HCT116 (cell line): ENCODE data around the gene TMEM235. TPM values are rescaled to one million over a fixed set of nuclear protein-coding genes. Genes with fewer than 3 reads are reported as not detected.

Experiments used
- ATAC-seq: fragments of 200-7000 bp; cut with Tn5 transposase; 2 replicates; pipeline ENCODE4 v1.9.1; 2020; ENCODE audit warnings: mild to moderate bottlenecking, moderate library complexity
- BruUV-seq: library from RNA; stranded (reverse); fragments of 400-500 nt; replicated peaks from 2 replicates; lab custom pipeline; 2021; lab: Mats Ljungman, UMichigan
- CTCF ChIA-PET: fragments of 300-600 bp; sonication (Branson Sonifier 250); formaldehyde crosslinking; loops from one replicate; lab custom pipeline; 2021; ENCODE audit warnings: antibody characterized with exemption; lab: Charles Lee
- POLR2A ChIA-PET: fragments of 300-600, 350-600 bp; sonication (Branson Sonifier 250); formaldehyde crosslinking; loops from one replicate; lab custom pipeline; 2021; ENCODE audit warnings: antibody characterized with exemption; lab: Charles Lee
- RAD21 ChIA-PET, 2 experiments: fragments of 300-600 bp; sonication (Branson Sonifier 250); formaldehyde crosslinking; loops; one replicate each; lab custom pipeline; 2023; ENCODE audit warnings: low total read pairs in 2 of 2; ENCODE audit not compliant: uncharacterized antibody in 2 of 2, unreplicated experiment in 2 of 2, low non-redundant PET in 1 of 2; lab: Charles Lee
- DNase-seq: peaks from one replicate; pipeline ENCODE4 v3.0.0-alpha.2; 2010; ENCODE audit warnings: low read depth, low spot score
- H2AFZ ChIP-seq: fragments of 200-600 bp; shearing (Covaris generic), sonication (generic); 2 replicates; pipeline ENCODE4 v1.6.1; 2017; ENCODE audit warnings: low read depth, mixed run types, mixed read lengths, antibody characterized with exemption, low read length; ENCODE audit not compliant: poor library complexity, severe bottlenecking
- H3K27ac ChIP-seq: 2 replicates; pipeline ENCODE4 v1.5.1; 2012; ENCODE audit warnings: low read depth, low read length
- H3K27me3 ChIP-seq: fragments of 200-600 bp; sonication (generic); 2 replicates; pipeline ENCODE4 v1.6.1; 2016; ENCODE audit warnings: mixed run types, low read length, mixed read lengths; ENCODE audit not compliant: insufficient read depth
- H3K36me3 ChIP-seq, 2 experiments: fragments of 200-500 bp in 1 of 2; fragments of 200-600 bp in 1 of 2; sonication (Bioruptor generic) in 1 of 2; sonication (generic) in 1 of 2; 2 replicates each; pipeline versions ENCODE4 v1.5.1 to v1.6.1; 2014 to 2016; ENCODE audit warnings: low read length in 2 of 2, inconsistent platforms in 1 of 2, mixed read lengths in 1 of 2, mixed run types in 1 of 2; ENCODE audit not compliant: insufficient read depth in 2 of 2, control insufficient read depth in 1 of 2
- H3K4me1 ChIP-seq, 2 experiments: fragments of 200-600 bp in 1 of 2; sonication (generic) in 1 of 2; 2 replicates each; pipeline versions ENCODE4 v1.5.1 to v1.6.1; 2012 to 2017; ENCODE audit warnings: low read length in 2 of 2, inconsistent platforms in 1 of 2, mild to moderate bottlenecking in 1 of 2, mixed read lengths in 1 of 2, mixed run types in 1 of 2, moderate library complexity in 1 of 2; ENCODE audit not compliant: insufficient read depth in 2 of 2, control insufficient read depth in 1 of 2
- H3K4me2 ChIP-seq: fragments of 200-600 bp; sonication (generic); 2 replicates; pipeline ENCODE4 v1.6.1; 2017; ENCODE audit warnings: mixed run types, low read length, mixed read lengths
- H3K4me3 ChIP-seq, 2 experiments: fragments of 200-600 bp in 1 of 2; sonication (generic) in 1 of 2; replicated peaks in 1 of 2; 2 replicates each; pipeline ENCODE4 v1.5.1; 2011 to 2016; ENCODE audit warnings: low read length in 2 of 2, control low read depth in 1 of 2, low read depth in 1 of 2, mild to moderate bottlenecking in 1 of 2, mixed read lengths in 1 of 2, mixed run types in 1 of 2
- H3K79me2 ChIP-seq: fragments of 200-600 bp; sonication (generic); 2 replicates; pipeline ENCODE4 v1.6.1; 2017; ENCODE audit warnings: mild to moderate bottlenecking, mixed run types, low read length, moderate library complexity, mixed read lengths; ENCODE audit not compliant: insufficient read depth
- H3K9ac ChIP-seq: fragments of 200-600 bp; sonication (generic); 2 replicates; pipeline ENCODE4 v1.6.1; 2016; ENCODE audit warnings: low read length, mixed read lengths
- H3K9me2 ChIP-seq: fragments of 200-600 bp; sonication (generic), shearing (Covaris generic); 2 replicates; pipeline ENCODE4 v1.6.1; 2017; ENCODE audit warnings: mixed run types, mild to moderate bottlenecking, moderate library complexity; ENCODE audit not compliant: insufficient read depth
- H3K9me3 ChIP-seq, 2 experiments: fragments of 200-500 bp in 1 of 2; fragments of 200-600 bp in 1 of 2; sonication (Bioruptor generic) in 1 of 2; sonication (generic) in 1 of 2; 2 replicates each; pipeline ENCODE4 v1.6.1; 2014 to 2017; ENCODE audit warnings: low read length in 2 of 2, mixed read lengths in 2 of 2, inconsistent platforms in 1 of 2, low read depth in 1 of 2, mild to moderate bottlenecking in 1 of 2, mixed run types in 1 of 2, moderate library complexity in 1 of 2; ENCODE audit not compliant: control insufficient read depth in 1 of 2, insufficient read depth in 1 of 2
- H4K20me1 ChIP-seq: fragments of 200-600 bp; sonication (generic), shearing (Covaris generic); 2 replicates; pipeline ENCODE4 v1.6.1; 2017; ENCODE audit warnings: mixed run types, mild to moderate bottlenecking, moderate library complexity; ENCODE audit not compliant: insufficient read depth
- ELF1 ChIP-seq: IDR thresholded peaks from 2 replicates; pipeline ENCODE4 v1.6.1; 2012; ENCODE audit warnings: low read depth, borderline replicate concordance
- SRF ChIP-seq: IDR thresholded peaks from 2 replicates; pipeline ENCODE4 v1.6.1; 2012; ENCODE audit warnings: low read depth
- ZFX ChIP-seq: fragments of 450-650 bp; IDR thresholded peaks from 2 replicates; pipeline ENCODE4 v1.6.1; 2017
- intact Hi-C: fragments of 100-400 bp; cut with micrococcal nuclease; formaldehyde crosslinking; loops from 2 replicates; pipeline ENCODE4 v1.10.0; 2022
- total RNA-seq: library from RNA; stranded (reverse); gene quantifications from one replicate; pipeline ENCODE4 v1.2.1, GENCODE V29; 2021; ENCODE audit not compliant: unreplicated experiment

The TMEM235 gene
- total RNA-seq, 1 experiment from 2014 or later = not detected

DNA sequence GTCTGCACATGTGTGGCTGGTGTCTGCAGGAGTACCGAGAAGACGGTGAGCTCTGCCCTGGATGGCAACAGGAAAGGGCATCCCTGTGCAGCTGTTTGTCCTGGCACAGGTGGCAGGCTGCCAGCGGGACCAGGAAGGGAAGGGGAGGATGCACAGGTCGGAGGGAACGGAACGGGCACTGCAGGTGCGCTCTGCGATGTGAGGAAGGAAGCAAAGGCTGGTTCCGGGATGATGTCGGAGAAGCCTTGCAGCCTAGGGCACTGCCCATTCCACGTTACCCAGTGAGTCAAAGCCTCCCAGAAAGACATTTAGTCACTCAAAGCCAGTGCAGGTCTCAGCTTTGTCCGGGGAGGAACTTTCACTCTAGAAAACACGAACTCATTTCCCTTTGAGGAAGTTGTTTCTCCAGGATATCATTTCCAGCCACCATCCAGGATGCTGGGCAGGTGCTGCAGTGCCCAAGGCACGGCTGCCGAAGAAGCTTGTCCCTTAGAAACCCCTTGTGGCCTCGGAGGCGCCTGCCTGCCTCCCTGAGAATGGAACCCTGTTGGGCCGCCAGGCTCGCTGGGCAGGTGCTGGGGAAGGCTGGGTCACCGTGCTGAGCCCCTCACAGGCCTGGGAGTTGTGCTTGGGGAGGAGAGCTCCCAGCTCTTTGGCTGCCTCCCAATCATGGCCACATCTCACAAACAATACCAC, 4.5 kb upstream of the TMEM235 start:
- BruUV-seq = no TSS peak
- no peak for ATAC-seq
- no peak overlapping the region for H3K27ac ChIP-seq
- H3K36me3 ChIP-seq = peaks cover 23 to 28% of the 10 kb centered on the region in 2 experiments
- ChIA-PET RAD21 (interaction anchor here in 1 of 2 experiments (1.7 kb wide), 1 partner anchor 40 kb away, joined by 3 read pairs; the partner anchor contains the start of gene TK1), CTCF (interaction anchor here (0.9 kb wide), 1 partner anchor 24 kb away, joined by 3 read pairs; no protein-coding TSS in a partner anchor), POLR2A (interaction anchor here (0.8 to 1.8 kb wide), 2 partner anchors 24 to 40 kb away, joined by 3 to 6 read pairs; partner anchors contain the start of genes AFMID and TK1)
- no peak overlapping the region for H3K9ac ChIP-seq
- no peaks in the 10 kb centered on the region for H3K9me3 ChIP-seq
- H3K4me3 ChIP-seq = no peak overlapping the region
- TF ChIP-seq ZFX = no peak
- no peak for TF ChIP-seq ELF1
- no peaks in the 10 kb centered on the region for H3K9me2 ChIP-seq
- H3K27me3 ChIP-seq = no peaks in the 10 kb centered on the region
- intact Hi-C loops = no loop called here
- no peak overlapping the region for H2AFZ ChIP-seq
- no peak for DNase-seq
- H3K79me2 ChIP-seq = peaks cover 3% of the 10 kb centered on the region; the same call in 1 of the 2 replicates
- no peaks in the 10 kb centered on the region for H4K20me1 ChIP-seq
- no peak overlapping the region for H3K4me2 ChIP-seq
- no peaks in the 10 kb centered on the region for H3K4me1 ChIP-seq

DNA sequence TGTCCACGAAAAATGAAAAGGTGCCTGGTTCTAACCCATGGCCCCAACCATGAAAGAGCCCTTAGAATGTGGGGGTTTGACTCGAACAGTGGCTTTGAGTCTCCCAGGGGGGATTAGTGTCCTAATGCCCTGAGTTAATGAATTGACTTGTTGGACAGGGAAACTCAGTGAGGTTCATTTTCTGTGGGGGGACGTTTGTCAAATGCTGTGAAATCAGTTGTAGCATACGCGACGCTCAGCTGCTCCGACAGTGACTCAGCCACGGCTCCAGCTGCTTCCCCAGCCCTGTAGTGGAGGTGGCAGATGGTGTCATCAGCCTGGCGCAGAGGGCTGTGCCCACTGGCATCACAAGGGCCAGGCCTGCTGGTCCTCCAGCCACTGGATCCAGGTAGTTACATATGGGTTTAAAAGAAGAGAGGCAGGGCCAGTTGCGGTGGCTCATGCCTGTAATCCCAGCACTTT, 3.9 kb upstream of the TMEM235 start:
- BruUV-seq = no TSS peak
- ChIA-PET CTCF (no interaction called here), POLR2A (interaction anchor here (1.8 kb wide), 1 partner anchor 24 kb away, joined by 6 read pairs; no protein-coding TSS in a partner anchor), RAD21 (no interaction called here)
- H3K79me2 ChIP-seq = 0 out of 2 replicates have a peak, but pooled peaks cover 2% of the 10 kb centered on the region
- no peaks in the 10 kb centered on the region for H3K9me2 ChIP-seq
- no peak for DNase-seq
- H3K9me3 ChIP-seq = no peaks in the 10 kb centered on the region
- no peak overlapping the region for H3K27ac ChIP-seq
- ATAC-seq = no peak
- H3K4me1 ChIP-seq = no peaks in the 10 kb centered on the region
- H3K36me3 ChIP-seq = peaks cover 23 to 25% of the 10 kb centered on the region in 2 experiments
- no peak overlapping the region for H3K4me2 ChIP-seq
- no peak for TF ChIP-seq SRF
- H3K4me3 ChIP-seq = no peak overlapping the region
- no peaks in the 10 kb centered on the region for H4K20me1 ChIP-seq
- intact Hi-C loops = no loop called here
- no peaks in the 10 kb centered on the region for H3K27me3 ChIP-seq
- H2AFZ ChIP-seq = no peak overlapping the region
- H3K9ac ChIP-seq = no peak overlapping the region
